ENCODE data around the gene COL13A1.

Gene COL13A1

GRCh38 chr10:69844698-69845097 is 43.0 kb downstream of the COL13A1 start:
- Histone ChIP-seq H3K36me3 (ENCODE audit: control insufficient read depth, insufficient read depth, low read length) (no peaks in the 10 kb centered on the region; the same call in 1 of the 2 replicates), H3K27me3 (ENCODE audit: control insufficient read depth, insufficient read depth, low read length) (no peaks in the 10 kb centered on the region), H3K4me3 (ENCODE audit: low read length) (no peak overlapping the region), H3K9me3 (ENCODE audit: control insufficient read depth, insufficient read depth, low read length) (no peaks in the 10 kb centered on the region), H3K4me1 (ENCODE audit: control insufficient read depth, insufficient read depth, low read length) (peaks cover 12% of the 10 kb centered on the region), H3K27ac (ENCODE audit: low read length) (no peak overlapping the region)
- WGBS (ENCODE audit: insufficient coverage, insufficient read length), result no CpG with 5 or more reads among the region's 2 CpGs
- DNase-seq (ENCODE audit: low read depth, low spot score), result no peak

DNA sequence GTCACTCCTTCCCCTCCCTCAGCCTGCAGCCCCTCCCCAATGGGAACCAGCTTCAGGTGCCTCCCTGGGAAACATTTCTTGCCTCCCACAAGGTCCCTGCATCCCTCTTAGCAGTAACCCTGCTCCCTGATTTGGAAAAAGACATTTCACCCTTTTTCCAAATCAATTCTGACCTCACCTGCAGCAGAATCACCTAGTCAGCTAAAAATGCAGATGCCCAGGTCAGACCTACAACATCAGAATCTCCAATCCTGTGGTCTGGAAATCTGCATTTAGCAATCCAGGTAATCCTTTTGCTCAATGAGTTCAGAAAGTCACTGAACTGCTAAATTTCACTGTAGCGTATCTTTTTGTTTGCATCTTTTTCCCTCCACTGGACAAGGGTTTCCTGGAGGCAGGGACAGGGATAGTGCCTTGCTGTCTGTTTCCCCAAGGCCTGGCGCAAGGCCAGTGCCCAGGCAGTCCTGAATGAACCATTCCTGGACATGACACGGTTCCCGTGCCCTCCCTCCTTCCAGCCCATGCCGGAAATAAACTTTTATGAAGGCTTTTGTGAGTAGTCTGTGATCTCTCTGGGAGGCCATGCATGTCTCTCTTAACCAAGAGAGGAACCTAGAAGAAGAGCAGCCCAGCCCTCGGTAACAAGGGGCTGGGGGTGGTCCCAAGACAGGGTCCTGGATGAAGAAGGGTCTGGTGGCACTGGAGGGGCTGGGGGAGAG is 44.0 kb downstream of the COL13A1 start:
- no peak for DNase-seq (ENCODE audit: low read depth, low spot score)
- H3K27me3 ChIP-seq (ENCODE audit: control insufficient read depth, insufficient read depth, low read length), result no peaks in the 10 kb centered on the region
- H3K27ac ChIP-seq (ENCODE audit: low read length), result no peak overlapping the region
- no peaks in the 10 kb centered on the region for H3K9me3 ChIP-seq (ENCODE audit: control insufficient read depth, insufficient read depth, low read length)
- WGBS (ENCODE audit: insufficient coverage, insufficient read length), result no CpG with 5 or more reads among the region's 6 CpGs
- H3K4me3 ChIP-seq (ENCODE audit: low read length), result no peak overlapping the region
- peaks cover 11% of the 10 kb centered on the region for H3K4me1 ChIP-seq (ENCODE audit: control insufficient read depth, insufficient read depth, low read length)
- no peaks in the 10 kb centered on the region; the same call in 1 of the 2 replicates for H3K36me3 ChIP-seq (ENCODE audit: control insufficient read depth, insufficient read depth, low read length)

GRCh38 chr10:69846293-69846921 is 44.7 kb downstream of the COL13A1 start:
- WGBS (ENCODE audit: insufficient coverage, insufficient read length), result no CpG with 5 or more reads among the region's 14 CpGs
- no peak for DNase-seq (ENCODE audit: low read depth, low spot score)
- no peaks in the 10 kb centered on the region; the same call in 1 of the 2 replicates for H3K36me3 ChIP-seq (ENCODE audit: control insufficient read depth, insufficient read depth, low read length)
- no peaks in the 10 kb centered on the region for H3K27me3 ChIP-seq (ENCODE audit: control insufficient read depth, insufficient read depth, low read length)
- H3K27ac ChIP-seq (ENCODE audit: low read length), result no peak overlapping the region
- H3K4me3 ChIP-seq (ENCODE audit: low read length), result no peak overlapping the region
- H3K9me3 ChIP-seq (ENCODE audit: control insufficient read depth, insufficient read depth, low read length), result no peaks in the 10 kb centered on the region
- peaks cover 13% of the 10 kb centered on the region for H3K4me1 ChIP-seq (ENCODE audit: control insufficient read depth, insufficient read depth, low read length)

DNA sequence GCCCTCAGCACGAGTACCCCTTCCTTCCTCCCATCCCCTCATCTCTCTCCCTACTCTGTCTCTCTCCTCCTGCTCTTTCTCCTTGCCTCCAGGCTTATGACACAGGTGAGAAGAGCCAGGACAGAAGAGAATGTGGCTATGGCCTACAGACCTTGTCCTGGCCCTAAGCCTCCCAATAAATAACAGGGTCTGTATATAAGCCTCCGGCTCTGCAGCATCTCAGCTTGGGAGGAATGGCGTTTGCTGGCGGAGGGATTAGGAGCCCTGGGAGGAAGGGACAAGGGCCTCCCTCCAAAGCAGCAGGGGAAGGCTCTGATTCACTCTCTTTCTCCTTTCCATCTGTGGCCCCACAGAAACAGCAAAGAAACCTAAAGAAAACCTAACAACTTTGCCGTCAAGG is 45.8 kb downstream of the COL13A1 start:
- Histone ChIP-seq H3K4me1 (ENCODE audit: control insufficient read depth, insufficient read depth, low read length) (peaks cover 15% of the 10 kb centered on the region), H3K27ac (ENCODE audit: low read length) (no peak overlapping the region), H3K27me3 (ENCODE audit: control insufficient read depth, insufficient read depth, low read length) (no peaks in the 10 kb centered on the region), H3K4me3 (ENCODE audit: low read length) (no peak overlapping the region), H3K36me3 (ENCODE audit: control insufficient read depth, insufficient read depth, low read length) (no peaks in the 10 kb centered on the region; the same call in 1 of the 2 replicates), H3K9me3 (ENCODE audit: control insufficient read depth, insufficient read depth, low read length) (no peaks in the 10 kb centered on the region)
- WGBS (ENCODE audit: insufficient coverage, insufficient read length), result no CpG with 5 or more reads among the region's 5 CpGs
- no peak for DNase-seq (ENCODE audit: low read depth, low spot score)

DNA sequence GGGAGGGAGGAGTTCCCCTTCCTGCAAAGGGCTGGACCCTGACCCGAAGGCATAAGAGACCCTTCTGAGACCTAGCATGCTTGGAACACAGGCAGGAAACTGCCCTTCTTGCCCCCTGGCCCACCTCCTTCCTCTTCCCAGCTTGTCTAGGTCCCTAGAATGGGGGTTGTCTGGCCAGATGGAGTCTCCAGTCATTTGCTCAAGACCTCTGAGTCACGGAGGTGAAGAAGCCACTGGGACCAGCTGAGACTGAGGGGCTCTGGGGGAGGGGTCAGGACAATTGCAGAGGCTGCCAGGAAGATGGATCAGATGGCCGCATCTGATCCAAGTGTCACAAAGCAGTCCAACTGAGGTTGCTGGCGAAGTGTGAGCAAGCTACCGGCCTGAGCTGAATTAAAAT is 46.2 kb downstream of the COL13A1 start:
- no CpG with 5 or more reads among the region's 5 CpGs for WGBS (ENCODE audit: insufficient coverage, insufficient read length)
- no peak overlapping the region for H3K27ac ChIP-seq (ENCODE audit: low read length)
- no peaks in the 10 kb centered on the region for H3K9me3 ChIP-seq (ENCODE audit: control insufficient read depth, insufficient read depth, low read length)
- DNase-seq (ENCODE audit: low read depth, low spot score), result no peak
- H3K36me3 ChIP-seq (ENCODE audit: control insufficient read depth, insufficient read depth, low read length), result no peaks in the 10 kb centered on the region
- H3K4me1 ChIP-seq (ENCODE audit: control insufficient read depth, insufficient read depth, low read length), result peaks cover 18% of the 10 kb centered on the region
- no peak overlapping the region for H3K4me3 ChIP-seq (ENCODE audit: low read length)
- H3K27me3 ChIP-seq (ENCODE audit: control insufficient read depth, insufficient read depth, low read length), result no peaks in the 10 kb centered on the region

DNA sequence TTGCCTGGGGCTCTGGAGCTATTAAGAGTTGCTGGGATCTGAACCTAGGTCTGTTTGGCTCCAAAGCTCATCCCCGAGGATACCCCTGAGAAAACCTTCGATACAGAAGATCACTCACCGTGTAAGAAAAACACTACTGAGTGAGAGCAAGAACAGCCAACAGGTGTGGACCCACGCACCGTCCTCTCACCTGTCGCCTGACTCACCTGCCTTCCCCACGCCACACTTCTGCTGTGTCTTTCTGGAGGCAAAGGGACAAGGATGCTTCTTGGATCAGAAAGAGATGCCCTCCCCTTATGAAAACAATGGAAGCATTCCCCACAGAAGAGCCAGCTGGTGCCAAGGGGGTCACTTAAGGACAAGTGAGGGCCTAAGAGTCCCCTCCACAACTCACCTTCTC is 46.7 kb downstream of the COL13A1 start:
- H3K27me3 ChIP-seq (ENCODE audit: control insufficient read depth, insufficient read depth, low read length), result no peaks in the 10 kb centered on the region

DNA sequence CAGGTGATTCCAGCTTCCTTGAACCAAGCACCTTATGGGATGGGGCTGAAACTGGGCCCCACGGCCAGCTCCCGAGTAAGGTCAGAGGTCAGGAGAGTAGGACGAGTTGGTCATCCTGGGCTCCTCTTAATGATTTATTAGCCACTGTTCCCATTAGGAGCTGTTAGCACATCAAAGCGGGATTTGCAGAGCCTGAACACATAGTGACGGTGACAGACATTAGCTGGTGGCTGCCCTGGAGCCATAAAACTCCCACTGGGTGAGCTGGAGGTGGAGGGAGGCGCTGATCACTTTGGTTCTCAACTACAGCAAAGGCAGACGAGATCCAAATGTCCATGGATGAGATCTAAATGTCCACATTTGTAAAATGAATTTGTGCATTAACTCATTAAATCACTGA is 48.1 kb downstream of the COL13A1 start:
- Histone ChIP-seq H3K9me3 (ENCODE audit: control insufficient read depth, insufficient read depth, low read length) (no peaks in the 10 kb centered on the region), H3K27ac (ENCODE audit: low read length) (no peak overlapping the region), H3K27me3 (ENCODE audit: control insufficient read depth, insufficient read depth, low read length) (no peaks in the 10 kb centered on the region), H3K4me1 (ENCODE audit: control insufficient read depth, insufficient read depth, low read length) (peaks cover 20% of the 10 kb centered on the region), H3K36me3 (ENCODE audit: control insufficient read depth, insufficient read depth, low read length) (no peaks in the 10 kb centered on the region), H3K4me3 (ENCODE audit: low read length) (no peak overlapping the region)
- DNase-seq (ENCODE audit: low read depth, low spot score), result no peak
- WGBS (ENCODE audit: insufficient coverage, insufficient read length), result no CpG with 5 or more reads among the region's 7 CpGs

More for the DNA sequence above, 46.7 kb downstream of the COL13A1 start:
- H3K36me3 ChIP-seq (ENCODE audit: control insufficient read depth, insufficient read depth, low read length), result no peaks in the 10 kb centered on the region
- DNase-seq (ENCODE audit: low read depth, low spot score), result no peak
- no peak overlapping the region for H3K4me3 ChIP-seq (ENCODE audit: low read length)
- no peaks in the 10 kb centered on the region for H3K9me3 ChIP-seq (ENCODE audit: control insufficient read depth, insufficient read depth, low read length)
- WGBS (ENCODE audit: insufficient coverage, insufficient read length), result no CpG with 5 or more reads among the region's 7 CpGs
- peaks cover 20% of the 10 kb centered on the region for H3K4me1 ChIP-seq (ENCODE audit: control insufficient read depth, insufficient read depth, low read length)
- no peak overlapping the region for H3K27ac ChIP-seq (ENCODE audit: low read length)

- no CpG with 5 or more reads among the region's 6 CpGs for WGBS (ENCODE audit: insufficient coverage, insufficient read length)
- Histone ChIP-seq H3K27me3 (ENCODE audit: control insufficient read depth, insufficient read depth, low read length) (no peaks in the 10 kb centered on the region), H3K27ac (ENCODE audit: low read length) (no peak overlapping the region), H3K4me1 (ENCODE audit: control insufficient read depth, insufficient read depth, low read length) (peaks cover 20% of the 10 kb centered on the region), H3K9me3 (ENCODE audit: control insufficient read depth, insufficient read depth, low read length) (no peaks in the 10 kb centered on the region), H3K36me3 (ENCODE audit: control insufficient read depth, insufficient read depth, low read length) (no peaks in the 10 kb centered on the region), H3K4me3 (ENCODE audit: low read length) (no peak overlapping the region)
- DNase-seq (ENCODE audit: low read depth, low spot score), result no peak
Measured at GRCh38 chr10:69850440-69850839, 48.7 kb downstream of the COL13A1 start.

DNA sequence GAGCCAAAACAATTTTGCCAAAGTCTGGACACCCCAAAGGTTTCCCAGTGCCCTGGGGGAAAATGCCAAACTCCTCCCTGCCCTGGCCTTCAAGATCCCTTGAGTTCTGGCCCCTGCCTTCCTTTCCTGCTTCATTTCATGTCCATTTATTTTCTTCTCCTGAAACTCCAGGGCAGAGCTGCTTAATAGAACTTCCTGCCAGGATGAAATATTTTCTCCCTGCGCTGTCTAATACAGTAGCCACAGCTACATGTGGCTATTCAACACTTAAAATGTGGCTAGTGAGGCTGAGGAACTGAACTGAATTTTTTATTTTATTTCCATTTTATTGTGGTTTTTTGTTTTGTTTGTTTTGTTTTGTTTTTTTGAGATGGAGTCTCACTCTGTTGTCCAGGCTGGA is 49.6 kb downstream of the COL13A1 start:
- no peak for DNase-seq (ENCODE audit: low read depth, low spot score)
- Histone ChIP-seq H3K9me3 (ENCODE audit: control insufficient read depth, insufficient read depth, low read length) (no peaks in the 10 kb centered on the region), H3K4me1 (ENCODE audit: control insufficient read depth, insufficient read depth, low read length) (peaks cover 16% of the 10 kb centered on the region), H3K27ac (ENCODE audit: low read length) (no peak overlapping the region), H3K27me3 (ENCODE audit: control insufficient read depth, insufficient read depth, low read length) (no peaks in the 10 kb centered on the region), H3K4me3 (ENCODE audit: low read length) (no peak overlapping the region), H3K36me3 (ENCODE audit: control insufficient read depth, insufficient read depth, low read length) (no peaks in the 10 kb centered on the region)
- WGBS (ENCODE audit: insufficient coverage, insufficient read length), result no CpG with 5 or more reads among the region's 1 CpG

GRCh38 chr10:69853064-69853463 is 51.4 kb downstream of the COL13A1 start:
- Histone ChIP-seq H3K27ac (ENCODE audit: low read length) (no peak overlapping the region), H3K4me3 (ENCODE audit: low read length) (no peak overlapping the region), H3K36me3 (ENCODE audit: control insufficient read depth, insufficient read depth, low read length) (no peaks in the 10 kb centered on the region), H3K27me3 (ENCODE audit: control insufficient read depth, insufficient read depth, low read length) (no peaks in the 10 kb centered on the region), H3K4me1 (ENCODE audit: control insufficient read depth, insufficient read depth, low read length) (peaks cover 16% of the 10 kb centered on the region), H3K9me3 (ENCODE audit: control insufficient read depth, insufficient read depth, low read length) (no peaks in the 10 kb centered on the region)
- no CpG with 5 or more reads among the region's 7 CpGs for WGBS (ENCODE audit: insufficient coverage, insufficient read length)
- no peak for DNase-seq (ENCODE audit: low read depth, low spot score)

Data from iPS DF 6.9 (cell line).